ENCODE results near the gene ELOVL6. TPM values are rescaled to one million over a fixed set of nuclear protein-coding genes. Genes with fewer than 3 reads are reported as not detected.
"Not testable (repeated sequence)": the region's sequence is repeated elsewhere in the genome, so short reads cannot be mapped to it uniquely, and the experiment has no call there.

The ELOVL6 gene
- total and polyA plus RNA-seq, 3 experiments from 2014 or later: 3.9 to 5.5 (median 4.3) TPM

GRCh38 chr4:110196206-110196870 lies 2.1 kb downstream of the ELOVL6 start:
- H3K27me3 ChIP-seq (ENCODE audit: insufficient read depth, low read length, poor library complexity, severe bottlenecking): no peaks in the 10 kb centered on the region
- CTCF ChIA-PET: interaction anchor here (0.9 kb wide), 1 partner anchor 147 kb away, joined by 3 read pairs; no protein-coding TSS in a partner anchor
- peaks cover 24% of the 10 kb centered on the region for H3K4me1 ChIP-seq (ENCODE audit: insufficient read depth, low read length)
- H3K4me1 Mint-ChIP-seq: peaks cover 23 to 44% (median 35%) of the 10 kb centered on the region in 3 donors
- H3K36me3 ChIP-seq (ENCODE audit: insufficient read depth, low read length): no peaks in the 10 kb centered on the region
- peak overlapping the region; percentile 83 to 100 (median 96) for H3K4me3 Mint-ChIP-seq
- peaks cover 0 to 12% (median 0%) of the 10 kb centered on the region in 3 donors for H3K36me3 Mint-ChIP-seq
- DNase-seq: peak; percentile 15 to 57 (median 43)
- H3K27ac Mint-ChIP-seq: peak overlapping the region; percentile 87 to 100 (median 94)
- no peaks in the 10 kb centered on the region for H3K9me3 ChIP-seq (ENCODE audit: low read length)
- H3K27ac ChIP-seq (ENCODE audit: low read depth, low read length): peak overlapping the region; percentile 75
- peaks cover 0 to 9% of the 10 kb centered on the region in 2 donors for H3K27me3 Mint-ChIP-seq
- POLR2A ChIA-PET: interaction anchor here (1.1 kb wide), 1 partner anchor 31 kb away, joined by 8 read pairs; no protein-coding TSS in a partner anchor
- no peaks in the 10 kb centered on the region for H3K9me3 Mint-ChIP-seq
- H3K4me3 ChIP-seq (ENCODE audit: low read length): peak overlapping the region; percentile 75

- Histone ChIP-seq H3K27ac (ENCODE audit: low read depth, low read length) (peak overlapping the region; percentile 75), H3K36me3 (ENCODE audit: insufficient read depth, low read length) (no peaks in the 10 kb centered on the region), H3K9me3 (ENCODE audit: low read length) (no peaks in the 10 kb centered on the region), H3K27me3 (ENCODE audit: insufficient read depth, low read length, poor library complexity, severe bottlenecking) (no peaks in the 10 kb centered on the region), H3K4me1 (ENCODE audit: insufficient read depth, low read length) (peaks cover 24% of the 10 kb centered on the region), H3K4me3 (ENCODE audit: low read length) (peak overlapping the region; percentile 75)
- H3K4me3 Mint-ChIP-seq: peak overlapping the region; percentile 83 to 100 (median 95)
- POLR2A ChIA-PET: interaction anchor here (0.7 kb wide), 1 partner anchor 932 kb away, joined by 3 read pairs; no protein-coding TSS in a partner anchor
- H3K27me3 Mint-ChIP-seq: peaks cover 0 to 9% of the 10 kb centered on the region in 2 donors
- CTCF ChIA-PET: no interaction called here
- H3K36me3 Mint-ChIP-seq: peaks cover 0 to 12% (median 0%) of the 10 kb centered on the region in 3 donors
- peaks cover 23 to 44% (median 35%) of the 10 kb centered on the region in 3 donors for H3K4me1 Mint-ChIP-seq
- peak overlapping the region; percentile 87 to 100 (median 94) for H3K27ac Mint-ChIP-seq
- H3K9me3 Mint-ChIP-seq: no peaks in the 10 kb centered on the region
- peak in 1 of 5 donors; percentile 23 for DNase-seq
These were observed 2.7 kb downstream of the ELOVL6 start for GRCh38 chr4:110195561-110196205.

- Histone ChIP-seq H3K4me3 (ENCODE audit: low read length) (no peak overlapping the region), H3K27me3 (ENCODE audit: insufficient read depth, low read length, poor library complexity, severe bottlenecking) (no peaks in the 10 kb centered on the region), H3K36me3 (ENCODE audit: insufficient read depth, low read length) (no peaks in the 10 kb centered on the region), H3K9me3 (ENCODE audit: low read length) (no peaks in the 10 kb centered on the region), H3K4me1 (ENCODE audit: insufficient read depth, low read length) (peaks cover 24% of the 10 kb centered on the region), H3K27ac (ENCODE audit: low read depth, low read length) (peak overlapping the region; percentile 51)
- H3K36me3 Mint-ChIP-seq: peaks cover 0 to 12% (median 0%) of the 10 kb centered on the region in 3 donors
- H3K9me3 Mint-ChIP-seq: no peaks in the 10 kb centered on the region
- ChIA-PET POLR2A (no interaction called here), CTCF (interaction anchor here (0.6 kb wide), 1 partner anchor 14 kb away, joined by 4 read pairs; no protein-coding TSS in a partner anchor)
- DNase-seq: peak; percentile 48 to 82 (median 69)
- H3K4me1 Mint-ChIP-seq: peaks cover 19 to 42% (median 32%) of the 10 kb centered on the region in 3 donors
- peaks cover 0 to 9% of the 10 kb centered on the region in 2 donors for H3K27me3 Mint-ChIP-seq
- peak overlapping the region; percentile 77 to 95 (median 86) for H3K27ac Mint-ChIP-seq
- peak overlapping the region in 3 of 7 donors; percentile 45 to 77 (median 49) for H3K4me3 Mint-ChIP-seq
These were observed 4.3 kb downstream of the ELOVL6 start for GRCh38 chr4:110193822-110194761.

GRCh38 chr4:110193287-110193686 lies 5.1 kb downstream of the ELOVL6 start:
- Mint-ChIP-seq H3K36me3 (peaks cover 0 to 12% (median 0%) of the 10 kb centered on the region in 3 donors), H3K4me3 (peak overlapping the region in 1 of 7 donors; percentile 77), H3K4me1 (peaks cover 13 to 35% (median 26%) of the 10 kb centered on the region in 3 donors), H3K27ac (peak overlapping the region in 6 of 8 donors; percentile 81 to 95 (median 88))
- H3K36me3 ChIP-seq (ENCODE audit: insufficient read depth, low read length); DNase-seq; POLR2A ChIA-PET; H3K9me3 Mint-ChIP-seq; H3K4me3 ChIP-seq (ENCODE audit: low read length); H3K27me3 ChIP-seq (ENCODE audit: insufficient read depth, low read length, poor library complexity, severe bottlenecking); H3K9me3 ChIP-seq (ENCODE audit: low read length); H3K27me3 Mint-ChIP-seq: not testable (repeated sequence)
- Histone ChIP-seq H3K4me1 (ENCODE audit: insufficient read depth, low read length) (peaks cover 24% of the 10 kb centered on the region), H3K27ac (ENCODE audit: low read depth, low read length) (peak overlapping the region; percentile 40)
- CTCF ChIA-PET: interaction anchor here (0.6 kb wide), 1 partner anchor 15 kb away, joined by 4 read pairs; no protein-coding TSS in a partner anchor

- Histone ChIP-seq H3K4me1 (ENCODE audit: insufficient read depth, low read length) (peaks cover 16% of the 10 kb centered on the region), H3K36me3 (ENCODE audit: insufficient read depth, low read length) (no peaks in the 10 kb centered on the region), H3K9me3 (ENCODE audit: low read length) (no peaks in the 10 kb centered on the region), H3K27me3 (ENCODE audit: insufficient read depth, low read length, poor library complexity, severe bottlenecking) (no peaks in the 10 kb centered on the region), H3K4me3 (ENCODE audit: low read length) (no peak overlapping the region), H3K27ac (ENCODE audit: low read depth, low read length) (no peak overlapping the region)
- no peak for DNase-seq
- ChIA-PET CTCF (no interaction called here), POLR2A (no interaction called here)
- Mint-ChIP-seq H3K27ac (no peak overlapping the region), H3K4me1 (peaks cover 9 to 18% (median 13%) of the 10 kb centered on the region in 3 donors), H3K36me3 (no peaks in the 10 kb centered on the region), H3K9me3 (no peaks in the 10 kb centered on the region), H3K4me3 (no peak overlapping the region), H3K27me3 (no peaks in the 10 kb centered on the region)
These were observed 8.2 kb downstream of the ELOVL6 start for GRCh38 chr4:110190249-110190648.

- Histone ChIP-seq H3K27me3 (ENCODE audit: insufficient read depth, low read length, poor library complexity, severe bottlenecking) (no peaks in the 10 kb centered on the region), H3K9me3 (ENCODE audit: low read length) (no peaks in the 10 kb centered on the region), H3K4me3 (ENCODE audit: low read length) (no peak overlapping the region), H3K27ac (ENCODE audit: low read depth, low read length) (no peak overlapping the region), H3K36me3 (ENCODE audit: insufficient read depth, low read length) (no peaks in the 10 kb centered on the region), H3K4me1 (ENCODE audit: insufficient read depth, low read length) (no peaks in the 10 kb centered on the region)
- POLR2A ChIA-PET: no interaction called here
- Mint-ChIP-seq H3K4me1 (peaks cover 2 to 3% (median 2%) of the 10 kb centered on the region in 3 donors), H3K27ac (peak overlapping the region in 1 of 8 donors; percentile 11), H3K36me3 (peaks cover 0 to 2% (median 0%) of the 10 kb centered on the region in 3 donors), H3K27me3 (peaks cover 0 to 2% of the 10 kb centered on the region in 2 donors), H3K9me3 (no peaks in the 10 kb centered on the region), H3K4me3 (no peak overlapping the region)
- no peak for DNase-seq
- CTCF ChIA-PET: no interaction called here
These were observed 10.3 kb downstream of the ELOVL6 start for GRCh38 chr4:110188113-110188512.

GRCh38 chr4:110184791-110185155 lies 13.6 kb downstream of the ELOVL6 start:
- peaks cover 0 to 2% of the 10 kb centered on the region in 2 donors for H3K27me3 Mint-ChIP-seq
- POLR2A ChIA-PET: no interaction called here

More at GRCh38 chr4:110184791-110185155, 13.6 kb downstream of the ELOVL6 start:
- H3K4me1 Mint-ChIP-seq: peaks cover 0 to 4% (median 2%) of the 10 kb centered on the region in 3 donors
- Histone ChIP-seq H3K36me3 (ENCODE audit: insufficient read depth, low read length) (no peaks in the 10 kb centered on the region), H3K4me3 (ENCODE audit: low read length) (no peak overlapping the region), H3K9me3 (ENCODE audit: low read length) (no peaks in the 10 kb centered on the region), H3K27ac (ENCODE audit: low read depth, low read length) (no peak overlapping the region), H3K4me1 (ENCODE audit: insufficient read depth, low read length) (no peaks in the 10 kb centered on the region), H3K27me3 (ENCODE audit: insufficient read depth, low read length, poor library complexity, severe bottlenecking) (no peaks in the 10 kb centered on the region)
- CTCF ChIA-PET: no interaction called here
- peaks cover 0 to 3% (median 0%) of the 10 kb centered on the region in 3 donors for H3K36me3 Mint-ChIP-seq
- DNase-seq: no peak
- H3K4me3 Mint-ChIP-seq: no peak overlapping the region
- no peaks in the 10 kb centered on the region for H3K9me3 Mint-ChIP-seq
- no peak overlapping the region for H3K27ac Mint-ChIP-seq
